ENCODE results near the gene RPS27L.

- TF ChIP-seq ZNF274 (IDR thresholded peaks at IDR 0.05; ENCODE audit: low read depth, low read length): no peak
- TF ChIP-seq YY1 (IDR thresholded peaks at IDR 0.05; ENCODE audit: insufficient read depth, insufficient read length): no peak
These were observed 22.0 kb downstream of the RPS27L start for GRCh38 chr15:63135281-63135680.

All from NT2/D1 (cell line).